ENCODE results near the gene SH3BGRL2. TPM values are rescaled to one million over a fixed set of nuclear protein-coding genes. Genes with fewer than 3 reads are reported as not detected.

The SH3BGRL2 gene
- total and polyA plus RNA-seq, 7 donors = 16.0 to 115 (median 30.6) TPM

- TF ChIP-seq POLR2A (IDR thresholded peaks at IDR 0.05) = no peak
- TF ChIP-seq CTCF (IDR thresholded peaks at IDR 0.05) = no peak
- no peak for TF ChIP-seq POLR2AphosphoS5 (IDR thresholded peaks at IDR 0.05)
- no peak for TF ChIP-seq EP300 (IDR thresholded peaks at IDR 0.05)
These were observed 37.3 kb downstream of the SH3BGRL2 start for GRCh38 chr6:79668381-79668780.

GRCh38 chr6:79669766-79670165 lies 38.6 kb downstream of the SH3BGRL2 start:
- Histone ChIP-seq H3K4me3 (no peak overlapping the region), H3K27me3 (no peaks in the 10 kb centered on the region), H3K9me3 (no peaks in the 10 kb centered on the region), H3K4me1 (peaks cover 0 to 18% (median 15%) of the 10 kb centered on the region in 4 donors), H3K36me3 (peaks cover 0 to 4% (median 0%) of the 10 kb centered on the region in 4 donors), H3K27ac (no peak overlapping the region)
- 47 to 78% methylated on average over 1 of the region's 1 CpG for WGBS, 2 donors
- intact Hi-C loops (cut with DNase I) = loop anchor here (10.0 kb wide), 1 partner anchor 595 kb away; the partner anchor contains the start of gene PHIP
- no peak for DNase-seq
- TF ChIP-seq POLR2A (IDR thresholded peaks at IDR 0.05) (no peak), POLR2AphosphoS5 (IDR thresholded peaks at IDR 0.05) (no peak), CTCF (IDR thresholded peaks at IDR 0.05) (no peak), EP300 (IDR thresholded peaks at IDR 0.05) (no peak)

More at GRCh38 chr6:79668381-79668780, 37.3 kb downstream of the SH3BGRL2 start:
- H3K27ac ChIP-seq = no peak overlapping the region
- H3K36me3 ChIP-seq = no peaks in the 10 kb centered on the region
- no peaks in the 10 kb centered on the region for H3K9me3 ChIP-seq
- WGBS, 2 donors = 68 to 84% methylated on average over 5 of the region's 5 CpGs
- no peak overlapping the region for H3K4me3 ChIP-seq
- H3K27me3 ChIP-seq = no peaks in the 10 kb centered on the region
- peaks cover 0 to 18% (median 15%) of the 10 kb centered on the region in 4 donors for H3K4me1 ChIP-seq
- intact Hi-C loops (cut with DNase I) = no loop called here
- DNase-seq = no peak

- 62 to 86% methylated on average over 2 of the region's 2 CpGs for WGBS, 2 donors
These were observed 39.7 kb downstream of the SH3BGRL2 start for GRCh38 chr6:79670789-79671188.

GRCh38 chr6:79671600-79672266 lies 40.6 kb downstream of the SH3BGRL2 start:
- TF ChIP-seq CTCF (IDR thresholded peaks at IDR 0.05) (no peak), POLR2A (IDR thresholded peaks at IDR 0.05) (no peak), POLR2AphosphoS5 (IDR thresholded peaks at IDR 0.05) (peak in 2 of 4 donors; percentile 11 to 13)
- peak overlapping the region; percentile 9 to 51 (median 26) for H3K27ac ChIP-seq
- DNase-seq = peak; percentile 66
- no peaks in the 10 kb centered on the region for H3K9me3 ChIP-seq
- intact Hi-C loops (cut with DNase I) = loop anchor here (10.0 kb wide), 1 partner anchor 597 kb away; the partner anchor contains the start of gene PHIP
- WGBS, 2 donors = 9 to 36% methylated on average over 4 of the region's 4 CpGs
- no peak overlapping the region for H3K4me3 ChIP-seq
- H3K4me1 ChIP-seq = peaks cover 0 to 18% (median 15%) of the 10 kb centered on the region in 4 donors
- H3K36me3 ChIP-seq = peaks cover 0 to 7% (median 0%) of the 10 kb centered on the region in 4 donors
- H3K27me3 ChIP-seq = no peaks in the 10 kb centered on the region

More at GRCh38 chr6:79670789-79671188, 39.7 kb downstream of the SH3BGRL2 start:
- Histone ChIP-seq H3K9me3 (no peaks in the 10 kb centered on the region), H3K27me3 (no peaks in the 10 kb centered on the region), H3K4me3 (no peak overlapping the region), H3K36me3 (peaks cover 0 to 7% (median 0%) of the 10 kb centered on the region in 4 donors), H3K27ac (peak overlapping the region in 1 of 4 donors; percentile 48), H3K4me1 (peaks cover 0 to 18% (median 15%) of the 10 kb centered on the region in 4 donors)
- intact Hi-C loops (cut with DNase I) = loop anchor here (10.0 kb wide), 1 partner anchor 596 kb away; the partner anchor contains the start of gene PHIP
- TF ChIP-seq EP300 (IDR thresholded peaks at IDR 0.05) = no peak
- TF ChIP-seq POLR2AphosphoS5 (IDR thresholded peaks at IDR 0.05) = no peak
- TF ChIP-seq CTCF (IDR thresholded peaks at IDR 0.05) = no peak
- TF ChIP-seq POLR2A (IDR thresholded peaks at IDR 0.05) = no peak
- DNase-seq = no peak

Data from sigmoid colon (tissue), 7 donors.